Neutrophil (primary cell): ENCODE data around the gene RBP3.
A peak's percentile ranks its signal among the peaks of the same experiment; 100 is the strongest.

Source experiments
- H3K27ac ChIP-seq: fragments of 200-600 bp; sonication (generic); 2 replicates; pipeline ENCODE4 v1.5.1; 2016; ENCODE audit warnings: mild to moderate bottlenecking, moderate library complexity
- H3K27me3 ChIP-seq: fragments of 200-600 bp; sonication (generic); 2 replicates; pipeline ENCODE4 v1.6.0; 2016; ENCODE audit warnings: mild to moderate bottlenecking
- H3K36me3 ChIP-seq: fragments of 200-600 bp; sonication (generic); 2 replicates; pipeline ENCODE4 v1.5.1; 2017
- H3K4me1 ChIP-seq, 2 experiments: fragments of 200-600 bp in 1 of 2; sonication (generic) in 1 of 2; 1 replicate in 1 of 2; 2 replicates in 1 of 2; pipeline versions ENCODE4 v1.5.1 to v1.6.1; 2013 to 2016; ENCODE audit warnings: low read depth in 1 of 2, low read length in 1 of 2, mild to moderate bottlenecking in 1 of 2, moderate library complexity in 1 of 2; ENCODE audit not compliant: control insufficient read depth in 1 of 2, insufficient read depth in 1 of 2
- H3K4me3 ChIP-seq, 2 experiments: fragments of 200-600 bp in 1 of 2; sonication (generic) in 1 of 2; 1 replicate in 1 of 2; 2 replicates in 1 of 2; pipeline ENCODE4 v1.5.1; 2013 to 2016; ENCODE audit warnings: low read depth in 1 of 2, low read length in 1 of 2, mild to moderate bottlenecking in 1 of 2, moderate library complexity in 1 of 2
- H3K9me3 ChIP-seq: fragments of 200-600 bp; sonication (generic); 2 replicates; pipeline ENCODE4 v1.5.1; 2016
- CTCF ChIP-seq: fragments of 200-600 bp; sonication (generic); IDR thresholded peaks from 2 replicates; pipeline ENCODE4 v1.5.1; 2016; ENCODE audit warnings: antibody characterized with exemption

The RBP3 gene

GRCh38 chr10:47308775-47309174 is 39.4 kb upstream of the RBP3 start:
- no peak overlapping the region for H3K4me3 ChIP-seq
- H3K9me3 ChIP-seq: no peaks in the 10 kb centered on the region
- no peaks in the 10 kb centered on the region for H3K4me1 ChIP-seq
- no peak overlapping the region for H3K27ac ChIP-seq
- H3K36me3 ChIP-seq: no peaks in the 10 kb centered on the region
- TF ChIP-seq CTCF: no peak
- peaks cover 40% of the 10 kb centered on the region for H3K27me3 ChIP-seq

DNA sequence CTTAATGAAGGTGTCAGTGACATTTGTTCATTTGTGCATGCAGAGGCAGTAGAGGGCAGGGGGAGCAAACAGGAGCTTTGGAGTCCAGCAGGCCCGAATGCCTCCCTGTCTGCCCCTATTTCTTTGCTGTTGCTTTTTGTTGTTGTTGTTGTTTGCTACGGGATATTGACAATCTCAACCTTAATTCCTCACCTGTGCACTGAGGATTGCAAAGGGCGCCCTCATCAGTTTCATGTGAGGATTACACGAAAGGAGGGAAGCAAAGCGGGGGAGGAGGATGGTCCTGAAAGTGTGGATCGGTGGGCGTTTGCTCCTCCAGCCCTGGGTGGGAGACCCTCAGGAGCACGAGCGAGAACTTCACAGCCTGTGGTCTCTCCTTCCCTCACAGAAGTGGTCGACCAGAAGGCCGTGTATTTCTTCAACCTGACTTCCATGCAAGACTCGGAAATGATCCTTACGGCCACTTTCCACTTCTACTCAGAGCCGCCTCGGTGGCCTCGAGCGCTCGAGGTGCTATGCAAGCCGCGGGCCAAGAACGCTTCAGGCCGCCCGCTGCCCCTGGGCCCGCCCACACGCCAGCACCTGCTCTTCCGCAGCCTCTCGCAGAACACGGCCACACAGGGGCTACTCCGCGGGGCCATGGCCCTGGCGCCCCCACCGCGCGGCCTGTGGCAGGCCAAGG is 38.6 kb upstream of the RBP3 start:
- no peak for TF ChIP-seq CTCF
- Histone ChIP-seq H3K4me3 (no peak overlapping the region), H3K9me3 (no peaks in the 10 kb centered on the region), H3K4me1 (no peaks in the 10 kb centered on the region), H3K27me3 (peaks cover 36% of the 10 kb centered on the region), H3K27ac (no peak overlapping the region), H3K36me3 (no peaks in the 10 kb centered on the region)

- Histone ChIP-seq H3K4me3 (no peak overlapping the region), H3K27ac (no peak overlapping the region), H3K9me3 (no peaks in the 10 kb centered on the region), H3K27me3 (peaks cover 36% of the 10 kb centered on the region), H3K36me3 (no peaks in the 10 kb centered on the region), H3K4me1 (no peaks in the 10 kb centered on the region)
- TF ChIP-seq CTCF: no peak
Observed at GRCh38 chr10:47310090-47310505, 38.1 kb upstream of the RBP3 start.

DNA sequence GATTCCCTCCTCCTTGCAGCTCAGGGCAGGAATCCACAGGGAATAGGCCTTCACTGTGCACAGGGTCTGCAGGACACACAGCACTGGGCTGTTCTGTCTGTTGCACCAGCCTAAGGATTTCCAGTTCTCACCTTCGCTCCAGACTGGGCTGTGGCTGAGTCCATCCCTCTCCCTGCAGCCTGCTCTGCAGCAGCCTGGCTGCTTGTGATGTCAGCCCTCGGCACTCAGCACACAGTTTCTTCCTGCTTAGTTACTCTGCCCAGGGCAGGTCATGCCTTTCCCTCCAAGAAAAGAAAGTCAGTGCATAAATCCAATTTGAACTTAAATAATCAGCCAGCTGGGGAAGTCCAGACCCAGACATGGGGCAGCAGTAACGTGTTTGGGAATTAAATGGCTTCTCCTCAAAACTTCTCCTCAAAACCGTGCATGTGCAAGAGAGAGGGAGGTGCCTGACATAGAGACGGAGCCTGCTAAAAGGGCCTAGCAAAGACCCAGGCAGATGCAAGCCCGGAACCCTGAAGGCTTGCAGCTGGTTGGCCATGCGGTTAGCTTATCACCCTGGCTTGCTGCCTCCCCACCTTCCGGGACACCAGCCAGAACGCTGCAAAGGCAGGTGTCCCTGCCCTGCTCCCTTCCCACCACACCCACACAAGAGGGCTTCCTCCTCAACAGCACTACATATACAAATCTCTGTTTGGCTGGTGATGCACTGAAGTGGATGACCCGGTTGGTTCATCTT is 36.8 kb upstream of the RBP3 start:
- Histone ChIP-seq H3K27me3 (peaks cover 26% of the 10 kb centered on the region), H3K9me3 (no peaks in the 10 kb centered on the region), H3K27ac (no peak overlapping the region), H3K36me3 (no peaks in the 10 kb centered on the region), H3K4me1 (no peaks in the 10 kb centered on the region), H3K4me3 (no peak overlapping the region)
- no peak for TF ChIP-seq CTCF

GRCh38 chr10:47311932-47312662 is 36.1 kb upstream of the RBP3 start:
- H3K27ac ChIP-seq: no peak overlapping the region
- H3K4me1 ChIP-seq: no peaks in the 10 kb centered on the region
- H3K36me3 ChIP-seq: no peaks in the 10 kb centered on the region
- no peak overlapping the region for H3K4me3 ChIP-seq
- peaks cover 19% of the 10 kb centered on the region for H3K27me3 ChIP-seq
- peak; percentile 64 for TF ChIP-seq CTCF
- H3K9me3 ChIP-seq: no peaks in the 10 kb centered on the region
